Fibroblast of skin of left quadriceps (primary cell): ENCODE results near the gene ARHGDIA.

Source experiments
- DNase-seq, 2 experiments: peaks; one replicate each; pipeline ENCODE4 v3.0.0-alpha.2; 2013; ENCODE audit warnings: low read depth in 2 of 2

ARHGDIA gene

DNA sequence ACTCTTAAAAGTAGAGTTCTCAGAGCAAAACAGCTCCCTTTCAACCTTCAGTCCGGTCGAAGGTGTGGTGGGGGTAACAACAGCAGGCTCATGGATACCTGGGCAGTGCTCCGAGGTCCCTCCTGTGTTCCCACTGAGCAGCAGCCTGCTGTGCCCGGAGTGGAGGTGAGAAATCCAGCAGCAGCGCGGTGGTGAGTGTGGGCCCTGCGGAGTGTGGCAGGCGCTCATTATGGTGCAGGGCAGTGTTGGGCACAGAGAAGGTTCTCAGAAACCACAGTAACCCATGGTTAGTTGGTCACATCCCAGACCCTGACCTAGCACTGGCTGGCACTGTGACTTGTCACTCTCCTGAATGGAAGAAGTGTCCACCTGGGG lies 5.8 kb downstream of the ARHGDIA start:
- no peak for DNase-seq

DNA sequence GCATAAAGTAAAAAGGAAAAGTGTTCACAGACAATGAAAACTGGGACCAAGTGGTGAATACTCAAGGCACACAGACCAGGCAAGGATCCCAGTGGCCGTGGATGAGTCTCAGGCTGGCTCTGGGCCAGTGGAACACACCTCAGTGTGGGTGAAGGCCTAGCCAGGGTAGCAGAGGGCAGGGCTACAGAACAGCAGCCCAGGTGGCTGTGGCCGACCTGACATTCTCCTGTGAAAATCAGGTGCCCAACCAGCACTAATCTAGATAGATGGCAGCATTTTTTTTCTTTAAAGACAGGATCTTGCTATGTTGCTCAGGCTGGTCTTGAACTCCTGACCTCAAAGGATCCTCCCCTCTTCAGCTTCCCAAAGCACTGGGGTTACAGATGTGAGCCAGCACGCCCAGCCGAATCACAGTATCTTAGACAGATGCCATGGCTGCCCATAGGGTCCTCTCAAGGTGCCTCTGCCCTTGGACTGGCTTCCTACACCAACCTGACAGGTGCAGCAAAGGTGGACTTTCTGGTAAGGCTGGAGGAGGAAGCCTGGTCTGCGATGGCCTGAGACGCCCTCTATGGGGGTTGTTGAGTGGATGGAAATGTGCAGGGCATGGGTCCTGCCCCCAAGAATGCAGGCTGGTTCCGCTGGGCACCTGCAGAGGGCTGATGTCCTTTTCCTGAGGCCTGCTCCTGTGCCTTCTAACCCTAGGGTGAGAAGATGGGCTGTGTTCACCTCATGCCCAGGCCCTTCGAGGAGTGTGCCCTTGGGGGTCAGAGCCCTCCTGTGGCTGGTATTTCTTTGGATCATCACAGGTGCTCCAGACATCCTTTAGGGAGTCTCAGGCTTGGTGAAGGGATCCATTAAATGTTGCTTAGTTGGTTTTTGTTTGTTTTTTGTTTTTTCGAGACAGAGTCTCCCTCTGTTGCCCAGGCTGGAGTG lies 7.0 kb downstream of the ARHGDIA start:
- no peak for DNase-seq

DNA sequence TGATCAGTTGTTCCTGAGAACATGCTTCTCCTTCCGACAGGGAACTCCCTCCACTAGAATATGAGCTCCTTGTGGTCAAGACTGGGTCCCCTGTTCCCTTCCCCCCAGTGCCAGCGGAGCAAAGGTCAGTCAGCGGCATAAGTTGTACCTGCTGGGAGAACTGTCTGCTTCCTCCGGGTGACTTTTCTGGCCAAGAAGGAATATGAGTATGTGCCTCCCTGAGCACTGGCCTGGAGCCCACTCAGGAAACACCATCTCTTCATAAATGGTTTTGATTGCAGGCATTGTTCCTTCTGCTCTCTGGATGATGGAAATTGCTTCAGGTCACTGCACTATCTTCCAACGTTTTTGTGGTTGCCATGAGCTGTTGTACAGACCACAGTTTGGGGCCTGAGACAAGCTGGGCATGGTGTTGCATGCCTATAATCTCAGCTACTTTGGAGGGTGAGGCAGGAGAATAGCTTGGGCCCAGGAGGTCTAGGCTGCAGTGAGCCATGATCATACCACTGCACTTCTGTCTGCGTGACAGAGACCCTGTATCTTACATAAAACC lies 7.9 kb downstream of the ARHGDIA start:
- DNase-seq = no peak

DNA sequence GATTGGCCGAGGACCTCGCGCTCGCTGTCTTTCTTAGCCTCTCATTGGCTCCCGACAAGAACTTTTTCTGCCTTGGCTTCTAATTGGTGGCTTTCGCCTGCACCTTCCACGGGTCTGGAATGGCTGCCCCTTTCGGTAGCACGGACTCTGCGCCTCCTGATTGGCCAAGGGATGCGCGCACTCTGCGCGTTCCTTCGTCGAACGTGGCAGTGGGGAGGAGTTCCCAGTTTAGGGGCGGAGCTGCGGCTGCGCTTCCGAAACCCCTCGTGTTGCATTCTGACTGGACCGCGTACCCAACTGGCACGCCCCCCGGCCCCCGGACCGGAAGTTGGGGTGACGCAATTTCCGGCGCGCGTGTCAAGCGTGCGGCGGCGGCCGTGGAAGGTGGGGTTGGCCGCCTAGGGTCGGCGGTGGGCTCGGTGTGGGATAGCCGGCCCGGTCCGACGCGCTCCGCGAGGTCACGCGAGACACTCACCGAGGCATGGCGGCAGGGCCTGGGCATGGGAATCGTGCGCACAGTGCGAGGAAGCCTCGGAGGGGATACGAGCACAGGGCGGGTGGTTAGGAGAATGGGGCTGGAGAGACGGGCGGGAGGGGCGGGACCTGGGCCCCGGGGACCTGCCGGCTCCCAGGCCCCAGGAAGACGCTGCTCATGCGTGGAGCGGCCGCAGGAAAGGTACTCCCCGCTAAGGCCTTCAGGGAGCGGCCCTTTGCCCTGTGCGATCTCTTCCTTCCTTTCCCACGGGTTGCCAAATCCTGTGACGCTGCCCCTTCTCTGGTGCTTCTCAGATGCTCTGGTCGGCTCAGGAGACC lies 10.2 kb downstream of the ARHGDIA start:
- DNase-seq = peak; percentile 100

DNA sequence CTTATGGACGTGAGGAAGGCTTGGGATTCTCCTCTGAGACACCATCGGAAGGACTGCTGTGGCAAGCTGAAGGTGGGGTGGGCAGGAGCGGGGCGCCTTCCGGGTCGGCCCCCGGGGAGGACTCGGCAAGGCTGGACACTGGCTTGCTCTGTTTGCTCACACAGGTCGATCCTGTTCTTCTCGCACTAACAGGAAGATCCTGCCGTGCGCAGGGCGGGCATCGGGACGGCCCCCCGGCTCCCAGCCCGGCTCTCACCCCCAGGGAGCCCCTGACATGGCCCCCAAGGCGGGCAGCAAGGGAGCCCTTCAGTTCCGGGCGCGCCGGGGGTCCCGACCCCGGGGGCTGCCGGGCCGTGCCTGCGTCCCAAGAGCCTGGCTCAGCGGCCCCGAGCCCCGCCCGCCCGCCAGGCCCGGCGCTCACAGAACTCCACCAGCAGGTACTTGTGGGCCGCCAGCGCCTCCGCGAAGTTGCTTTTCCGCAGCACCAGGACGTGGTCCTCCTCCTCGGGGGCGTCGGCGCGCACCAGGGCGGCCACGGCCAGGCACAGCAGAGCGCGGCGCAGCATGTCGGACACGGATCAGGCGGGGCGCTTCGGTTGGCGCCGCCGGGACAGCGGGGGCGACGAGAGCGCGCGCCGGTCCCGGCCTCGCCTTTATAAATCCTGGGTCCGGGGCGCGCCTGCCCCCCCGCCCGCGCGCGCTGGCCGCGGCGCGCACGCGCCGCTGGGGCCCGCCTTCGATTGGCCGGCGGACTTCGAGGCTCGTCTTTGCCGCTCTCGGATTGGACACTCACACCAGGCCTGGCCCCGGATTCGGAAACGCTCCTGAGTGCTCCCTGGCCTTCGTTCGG lies 11.0 kb downstream of the ARHGDIA start, which contains the start of gene P4HB:
Gene P4HB (minus strand): TSS at position 630 of the 850 bp plus-strand sequence. CDS start 64 bp downstream, at position 566.
- DNase-seq = no peak

DNA sequence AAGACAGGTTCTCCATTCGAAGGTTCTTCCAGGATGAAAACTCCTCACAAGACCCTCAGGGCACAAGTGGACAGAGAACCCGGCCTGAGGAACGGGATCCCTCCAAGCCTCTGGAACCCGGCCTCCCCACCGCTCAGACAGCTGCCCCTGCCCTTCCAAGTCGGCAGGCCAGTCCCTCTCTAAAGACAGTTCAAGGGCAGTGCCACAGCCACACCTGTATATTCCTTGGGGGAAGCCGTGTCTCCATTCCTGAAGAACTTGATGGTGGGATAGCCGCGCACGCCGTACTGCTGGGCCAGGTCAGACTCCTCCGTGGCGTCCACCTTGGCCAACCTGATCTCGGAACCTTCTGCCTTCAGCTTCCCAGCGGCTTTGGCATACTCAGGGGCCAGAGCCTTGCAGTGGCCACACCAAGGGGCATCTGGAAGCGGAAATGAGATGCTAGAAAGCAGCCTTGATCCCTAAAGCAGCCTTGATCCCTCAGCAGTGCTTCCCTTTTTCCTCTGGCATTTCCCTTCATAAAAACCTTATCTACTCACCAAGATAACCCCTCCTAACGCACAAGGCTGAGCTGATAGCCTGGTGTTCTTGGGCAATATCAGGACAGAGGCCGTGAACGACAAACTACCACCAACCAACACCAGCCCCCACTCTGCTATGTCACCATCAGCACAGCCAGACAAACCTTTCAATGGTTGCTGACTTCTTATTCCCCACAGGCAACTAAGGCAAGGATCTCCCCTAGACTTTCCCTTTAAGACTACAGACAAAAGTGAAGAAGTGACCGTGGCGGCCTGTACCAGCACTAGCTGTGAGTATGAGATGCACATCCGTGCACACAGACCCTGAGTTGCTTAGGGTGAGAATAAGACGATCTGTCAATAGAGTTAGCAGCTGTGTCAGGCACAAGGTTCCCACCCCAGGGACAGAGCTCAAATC lies 11.9 kb downstream of the ARHGDIA start:
- no peak for DNase-seq

DNA sequence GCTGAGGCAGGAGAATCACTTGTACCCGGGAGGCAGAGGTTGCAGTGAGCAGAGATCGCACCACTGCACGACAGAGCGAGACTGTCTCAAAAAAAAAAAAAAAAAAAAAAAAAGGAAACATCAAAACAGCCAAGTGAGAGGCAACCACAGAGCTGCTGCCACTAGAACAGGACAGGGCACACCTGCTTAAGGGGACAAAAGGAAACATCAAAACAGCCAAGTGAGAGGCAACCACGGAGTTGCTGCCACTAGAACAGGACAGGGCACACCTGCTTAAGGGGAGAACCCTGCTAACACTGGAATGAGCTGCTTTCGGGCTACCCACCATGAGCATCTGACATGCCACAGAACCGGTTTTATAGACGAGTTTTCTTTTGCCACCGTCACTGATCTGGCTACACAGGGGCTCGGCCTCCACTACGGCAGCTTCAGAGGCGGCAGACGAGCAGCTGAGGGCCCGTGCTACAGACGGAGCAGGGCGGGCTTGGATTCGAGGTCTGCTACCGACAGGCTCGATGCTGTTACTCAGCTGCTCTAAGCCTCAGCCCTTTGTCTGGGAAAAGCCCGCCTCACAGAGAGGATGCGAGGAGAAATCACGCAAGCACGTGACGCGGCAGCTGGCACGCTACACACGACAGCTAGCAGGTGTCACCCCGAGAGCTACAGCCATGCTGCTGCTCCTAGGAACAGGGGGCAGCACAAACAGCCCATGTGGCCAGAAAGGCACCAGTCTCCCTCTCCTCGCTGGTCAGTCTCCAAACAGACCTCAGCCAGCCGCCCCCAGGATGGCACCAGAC lies 12.8 kb downstream of the ARHGDIA start:
- no peak for DNase-seq

DNA sequence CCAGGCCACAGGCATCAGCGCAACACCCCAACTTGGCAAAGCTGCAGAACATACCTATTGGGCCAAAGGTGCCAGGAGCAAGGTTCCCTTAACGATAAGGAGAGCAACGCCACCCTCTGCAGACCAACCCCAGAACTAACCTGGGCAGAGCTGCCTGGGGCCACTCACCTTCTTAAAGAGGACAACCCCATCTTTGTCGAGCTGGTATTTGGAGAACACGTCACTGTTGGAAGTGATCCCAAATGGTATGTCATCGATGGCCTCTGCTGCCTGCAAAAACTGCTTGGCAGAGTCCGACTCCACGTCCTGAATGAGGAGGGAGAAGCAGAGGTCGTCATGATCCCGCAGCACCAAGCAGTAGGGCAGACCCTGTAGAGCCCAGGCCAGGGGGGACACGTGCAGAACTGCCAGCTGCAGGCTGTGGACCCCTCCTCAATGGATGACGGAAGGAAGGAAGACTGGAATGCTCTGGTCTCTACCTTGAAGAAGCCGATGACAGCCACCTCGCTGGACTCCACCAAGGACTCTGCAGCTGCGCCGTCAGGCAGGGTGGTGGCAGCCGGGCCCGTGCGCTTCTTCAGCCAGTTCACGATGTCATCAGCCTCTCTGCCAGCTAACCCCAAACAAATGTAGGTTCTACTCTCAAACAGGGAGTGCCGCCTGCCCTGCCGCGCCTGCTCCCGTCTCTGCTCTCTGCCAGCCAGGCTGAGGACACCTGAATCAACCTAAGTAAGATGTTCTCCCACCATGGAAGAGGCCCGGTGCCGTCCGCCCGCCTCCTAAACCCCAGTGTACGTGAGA lies 16.0 kb downstream of the ARHGDIA start:
- no peak for DNase-seq

DNA sequence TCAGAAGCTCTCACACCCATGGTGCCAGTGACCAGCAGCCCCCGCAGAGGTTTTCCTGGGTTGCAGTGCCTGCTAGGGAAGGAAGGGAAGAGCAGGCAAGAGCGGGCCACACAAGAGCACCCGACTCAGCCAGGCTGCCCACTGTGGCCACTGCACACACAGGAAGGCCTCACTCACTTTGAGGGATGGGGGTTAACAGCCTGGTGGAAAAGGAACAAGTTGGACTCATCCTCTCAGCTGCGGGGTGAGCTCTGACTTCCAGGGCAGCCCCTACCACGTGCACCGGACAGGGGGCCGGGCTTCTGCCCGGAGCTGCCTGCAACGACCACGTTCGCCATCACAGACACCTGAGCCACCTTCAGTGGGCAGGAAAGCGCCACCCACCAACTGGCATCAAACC lies 18.9 kb downstream of the ARHGDIA start:
- DNase-seq = no peak

DNA sequence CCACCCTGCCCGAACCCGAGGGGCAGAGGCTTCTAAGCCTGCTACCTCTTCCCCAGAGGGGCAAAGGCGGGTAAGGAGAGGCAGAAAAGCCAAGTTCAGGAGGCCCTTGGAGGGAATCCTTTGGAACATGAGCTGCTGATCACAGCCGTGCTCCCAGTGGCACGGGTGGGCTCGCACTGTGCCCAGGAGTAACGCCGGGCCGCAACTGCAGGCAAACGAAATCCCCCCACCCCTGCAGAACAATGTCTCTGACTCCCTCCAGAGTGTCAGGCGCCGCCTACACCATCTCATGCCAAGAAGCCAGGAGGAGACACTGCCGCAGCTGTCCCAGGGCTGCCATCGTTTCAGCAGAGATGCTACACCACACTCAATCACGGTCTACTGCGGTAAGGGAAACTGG lies 19.7 kb downstream of the ARHGDIA start:
- no peak for DNase-seq

DNA sequence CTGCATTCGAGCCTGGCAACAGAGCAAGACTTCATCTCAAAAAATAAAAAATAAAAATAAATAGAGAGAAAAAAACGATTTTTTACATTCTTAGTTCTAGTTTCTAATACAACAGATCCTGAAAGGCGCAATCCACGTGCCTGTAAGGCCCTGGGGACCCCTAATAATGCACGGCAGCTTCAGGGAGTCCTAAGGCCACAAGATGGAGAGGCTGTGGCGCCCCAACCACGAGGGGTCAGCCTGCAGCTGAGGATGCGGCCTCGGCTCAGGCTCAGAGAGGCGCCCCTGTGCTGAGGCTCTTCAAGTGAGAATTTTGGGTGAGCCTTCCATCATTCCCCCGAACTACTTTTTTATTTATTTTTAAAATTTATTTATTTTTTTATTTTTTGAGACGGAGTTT lies 21.7 kb downstream of the ARHGDIA start:
- no peak for DNase-seq

DNA sequence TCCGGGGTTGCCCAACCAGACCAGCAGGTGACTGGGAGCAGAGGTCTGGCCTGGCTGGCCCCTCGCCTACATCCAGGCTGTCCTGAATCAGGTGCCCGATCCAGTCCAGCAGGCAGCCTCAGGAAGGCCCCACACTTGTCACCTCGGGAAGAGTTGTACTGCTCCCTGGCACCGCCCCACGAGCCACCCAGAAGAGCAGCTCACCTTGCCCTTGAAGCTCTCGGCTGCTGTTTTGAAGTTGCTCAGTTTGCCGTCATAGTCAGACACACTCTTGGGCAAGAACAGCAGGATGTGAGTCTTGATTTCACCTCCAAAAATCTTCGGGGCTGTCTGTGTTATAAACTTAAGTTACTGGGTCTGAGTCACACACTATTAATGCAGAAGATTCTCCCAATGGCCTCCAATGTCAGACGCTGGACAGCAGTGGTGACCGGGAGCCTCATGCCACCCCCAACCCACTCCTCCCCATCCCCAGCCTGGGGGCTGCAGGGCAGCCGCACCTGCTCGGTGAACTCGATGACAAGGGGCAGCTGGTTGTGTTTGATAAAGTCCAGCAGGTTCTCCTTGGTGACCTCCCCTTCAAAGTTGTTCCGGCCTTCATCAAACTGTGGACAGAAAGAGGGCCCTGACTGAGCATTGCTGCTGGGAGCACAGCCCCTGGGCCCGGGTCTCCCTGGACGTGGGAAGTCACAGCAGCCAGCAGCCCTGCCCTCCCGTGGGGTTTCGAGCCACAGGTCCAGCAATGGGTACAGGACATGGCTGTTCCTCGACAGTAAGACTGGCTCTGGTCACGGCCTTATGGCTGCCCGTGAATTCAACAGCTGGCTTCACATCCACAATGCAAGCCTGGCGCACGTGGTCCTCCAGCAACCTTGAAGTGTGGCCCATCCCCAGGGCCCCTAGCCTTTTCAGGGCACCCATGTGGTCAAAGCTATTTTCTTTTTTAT lies 24.1 kb downstream of the ARHGDIA start:
- no peak for DNase-seq

DNA sequence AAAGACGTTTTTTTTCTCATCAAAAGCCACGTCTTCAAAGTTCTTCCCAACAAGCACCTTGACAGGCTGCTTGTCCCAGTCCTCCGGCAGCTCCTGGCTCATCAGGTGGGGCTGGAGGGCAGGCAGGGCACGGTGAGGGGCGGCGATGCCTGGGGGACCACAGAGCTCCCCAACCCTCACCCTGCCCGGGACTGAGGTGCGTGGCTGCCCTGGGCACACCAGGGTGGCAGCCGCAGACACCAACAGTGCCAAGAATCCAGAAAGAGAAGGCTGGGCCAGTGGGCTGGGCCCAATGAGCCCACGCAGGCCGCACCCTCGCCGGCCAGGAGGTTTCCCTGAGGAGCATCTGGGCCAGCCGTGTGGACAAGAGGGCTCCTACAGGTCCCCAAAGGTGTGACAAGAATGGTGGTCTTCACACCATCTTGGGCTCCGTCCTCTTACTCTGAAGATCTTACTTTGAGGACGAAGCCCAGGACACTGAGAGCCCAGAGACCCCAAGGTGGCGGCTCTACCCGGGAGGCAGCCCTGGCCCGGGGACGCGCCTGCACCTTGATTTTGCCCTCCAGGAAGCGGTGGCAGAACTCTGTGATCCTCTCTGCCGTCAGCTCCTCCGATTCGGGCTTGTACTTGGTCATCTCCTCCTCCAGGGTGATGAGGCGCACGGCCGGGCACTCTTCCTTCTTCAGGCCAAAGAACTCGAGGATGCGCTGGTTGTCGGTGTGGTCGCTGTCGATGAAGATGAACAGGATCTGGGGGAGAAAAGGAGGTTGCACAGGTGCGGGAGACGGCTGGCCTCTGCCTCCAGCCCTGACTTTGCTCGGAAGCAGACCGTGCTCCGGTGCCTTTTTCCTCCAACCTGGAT lies 25.0 kb downstream of the ARHGDIA start:
- no peak for DNase-seq

DNA sequence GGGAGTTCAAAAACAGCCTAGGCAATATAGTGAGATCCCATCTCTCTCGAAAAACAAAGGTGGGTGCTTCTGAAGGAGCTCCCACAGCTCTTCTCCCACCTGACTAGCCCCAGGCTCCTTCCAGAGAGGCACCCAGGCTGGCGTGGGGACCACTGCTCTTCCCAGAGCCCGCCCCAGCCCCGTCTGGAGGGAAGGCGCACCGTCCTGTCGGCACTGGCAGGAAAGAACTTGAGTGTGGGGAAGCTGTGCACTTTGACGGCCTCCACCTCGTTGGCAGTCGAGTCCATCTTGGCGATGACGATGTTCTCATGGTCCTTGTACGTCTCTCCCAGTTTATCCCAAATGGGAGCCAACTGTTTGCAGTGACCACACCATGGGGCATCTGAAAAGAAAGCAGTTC lies 25.8 kb downstream of the ARHGDIA start:
- no peak for DNase-seq

DNA sequence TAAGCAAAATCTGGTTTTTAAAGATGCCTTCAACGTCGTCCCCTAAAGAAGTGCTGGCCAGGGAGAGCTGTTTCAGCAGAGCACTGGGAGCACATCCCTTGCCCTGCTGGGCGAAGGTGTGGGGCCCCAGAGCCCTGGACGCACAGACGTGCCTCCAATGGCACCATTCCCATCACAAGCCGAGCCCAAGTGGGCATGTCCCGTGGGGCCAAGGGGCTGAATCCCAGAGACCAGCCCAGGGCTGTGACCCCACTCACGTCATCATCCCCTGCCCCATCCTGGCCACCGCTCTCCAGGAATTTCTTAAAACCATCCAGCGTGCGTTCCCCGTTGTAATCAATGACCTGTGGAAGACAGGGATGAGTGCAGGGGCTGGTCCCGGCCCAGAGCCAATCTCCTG lies 26.2 kb downstream of the ARHGDIA start:
- no peak for DNase-seq

DNA sequence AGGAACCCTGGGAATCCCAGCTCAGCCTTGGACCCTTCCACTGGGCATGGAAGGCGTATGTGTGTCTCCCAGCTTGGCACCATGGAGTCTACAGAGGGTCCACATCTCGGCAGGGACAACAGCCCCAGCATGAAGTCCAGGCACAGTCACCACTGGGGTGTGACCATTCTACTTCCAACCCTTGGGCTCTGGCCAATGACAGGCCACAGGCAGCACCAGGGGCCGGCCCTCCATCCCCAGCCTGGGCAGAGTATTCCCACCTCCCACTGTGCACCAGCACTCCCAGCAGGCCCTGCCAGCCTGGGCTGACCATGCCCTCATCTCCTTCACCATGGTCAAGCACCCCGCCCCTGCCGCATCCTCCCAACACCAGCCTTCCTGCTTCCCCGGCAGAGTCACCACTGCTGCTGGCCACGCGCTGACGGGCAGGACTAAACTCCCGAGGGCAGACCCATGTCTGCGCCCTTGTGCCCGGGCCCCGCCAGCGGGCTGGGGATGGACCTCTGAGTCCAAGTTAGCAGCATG lies 26.7 kb downstream of the ARHGDIA start:
- DNase-seq = no peak
